Measurements from ENCODE around the gene ZNF529.

Gene ZNF529

DNA sequence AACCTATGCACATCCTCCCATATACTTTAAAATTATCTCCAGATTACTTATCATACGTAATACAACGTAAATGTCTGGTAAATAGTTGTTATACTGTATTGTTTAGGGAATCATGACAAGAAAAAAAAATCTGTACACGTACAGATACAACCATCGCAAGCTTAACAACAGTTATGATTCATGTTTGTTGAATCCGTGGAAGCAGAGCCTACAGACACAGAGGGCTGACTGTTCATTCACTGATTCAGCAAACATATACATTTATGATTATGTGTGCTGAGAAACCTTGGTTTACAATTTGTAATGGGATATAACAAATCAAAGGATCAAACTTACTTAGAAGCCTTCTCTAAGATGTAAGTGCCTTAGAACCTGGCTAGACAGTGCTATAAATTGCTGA is 46.5 kb downstream of the ZNF529 start:
- TF ChIP-seq, protein P1, sequence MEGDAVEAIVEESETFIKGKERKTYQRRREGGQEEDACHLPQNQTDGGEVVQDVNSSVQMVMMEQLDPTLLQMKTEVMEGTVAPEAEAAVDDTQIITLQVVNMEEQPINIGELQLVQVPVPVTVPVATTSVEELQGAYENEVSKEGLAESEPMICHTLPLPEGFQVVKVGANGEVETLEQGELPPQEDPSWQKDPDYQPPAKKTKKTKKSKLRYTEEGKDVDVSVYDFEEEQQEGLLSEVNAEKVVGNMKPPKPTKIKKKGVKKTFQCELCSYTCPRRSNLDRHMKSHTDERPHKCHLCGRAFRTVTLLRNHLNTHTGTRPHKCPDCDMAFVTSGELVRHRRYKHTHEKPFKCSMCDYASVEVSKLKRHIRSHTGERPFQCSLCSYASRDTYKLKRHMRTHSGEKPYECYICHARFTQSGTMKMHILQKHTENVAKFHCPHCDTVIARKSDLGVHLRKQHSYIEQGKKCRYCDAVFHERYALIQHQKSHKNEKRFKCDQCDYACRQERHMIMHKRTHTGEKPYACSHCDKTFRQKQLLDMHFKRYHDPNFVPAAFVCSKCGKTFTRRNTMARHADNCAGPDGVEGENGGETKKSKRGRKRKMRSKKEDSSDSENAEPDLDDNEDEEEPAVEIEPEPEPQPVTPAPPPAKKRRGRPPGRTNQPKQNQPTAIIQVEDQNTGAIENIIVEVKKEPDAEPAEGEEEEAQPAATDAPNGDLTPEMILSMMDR (IDR thresholded peaks at IDR 0.05; ENCODE audit: insufficient read depth, low read length, missing control alignments): no peak
- DNase-seq (ENCODE audit: low read depth, low spot score): no peak
- ChIA-PET CTCF (no interaction called here), POLR2A (interaction anchor here (1.0 kb wide), 1 partner anchor 46 kb away, joined by 3 read pairs; the partner anchor contains the start of gene ZNF529)
- H3K4me3 ChIP-seq (ENCODE audit: low read depth, low read length): no peak overlapping the region; the same call in 1 of the 2 replicates

DNA sequence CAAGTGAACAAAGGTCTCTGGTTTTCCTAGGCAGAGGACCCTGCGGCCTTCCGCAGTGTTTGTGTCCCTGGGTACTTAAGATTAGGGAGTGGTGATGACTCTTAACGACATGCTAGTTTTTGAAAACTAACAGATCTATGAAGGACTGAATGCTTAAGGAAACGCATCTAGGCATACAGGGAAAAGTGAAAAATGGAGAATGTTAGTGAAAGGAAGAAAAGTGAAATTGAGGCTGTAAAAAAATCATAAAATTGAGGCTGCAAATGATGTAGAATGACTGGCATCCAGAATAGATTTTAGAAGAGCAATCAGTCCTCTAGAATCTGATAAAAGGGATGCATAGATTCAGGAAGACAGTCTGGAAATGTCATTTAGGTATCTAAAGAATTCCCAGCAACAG is 48.5 kb downstream of the ZNF529 start:
- no peak overlapping the region for H3K4me3 ChIP-seq (ENCODE audit: low read depth, low read length)
- CTCF ChIA-PET: no interaction called here

DNA sequence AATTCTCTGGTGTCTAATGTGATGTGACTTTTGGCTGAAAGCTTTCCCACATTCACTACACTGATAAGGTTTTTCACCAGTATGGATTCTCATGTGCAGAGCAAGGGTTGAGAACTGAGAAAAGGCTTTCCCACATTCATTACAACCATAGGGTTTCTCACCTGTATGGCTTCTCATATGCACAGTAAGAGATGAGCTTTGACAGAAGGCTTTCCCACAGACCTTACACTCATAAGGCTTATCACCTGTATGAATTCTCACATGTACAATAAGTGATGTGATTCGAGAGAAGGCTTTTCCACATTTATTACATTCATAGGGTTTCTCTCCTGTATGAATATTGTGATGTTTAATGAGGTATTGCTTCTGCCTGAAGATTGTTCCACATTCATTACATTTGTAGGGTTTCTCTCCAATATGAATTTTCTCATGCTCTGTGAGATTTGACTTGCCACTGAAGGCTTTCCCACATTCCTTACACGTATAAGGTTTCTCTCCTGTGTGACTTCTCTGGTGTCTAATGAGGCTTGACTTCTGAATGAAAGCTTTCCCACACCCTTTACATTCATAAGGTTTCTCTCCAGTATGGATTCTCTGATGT is 59.0 kb downstream of the ZNF529 start:
- H3K4me3 ChIP-seq (ENCODE audit: low read depth, low read length): no peak overlapping the region
- no peak for DNase-seq (ENCODE audit: low read depth, low spot score)
- POLR2A ChIA-PET: no interaction called here
- CTCF ChIA-PET: interaction anchor here (0.8 kb wide), 1 partner anchor 20 kb away, joined by 3 read pairs; no protein-coding TSS in a partner anchor
- TF ChIP-seq, protein P1 (IDR thresholded peaks at IDR 0.05; ENCODE audit: insufficient read depth, low read length, missing control alignments): no peak

More for the DNA sequence above, 48.5 kb downstream of the ZNF529 start:
- TF ChIP-seq, protein P1 (IDR thresholded peaks at IDR 0.05; ENCODE audit: insufficient read depth, low read length, missing control alignments): no peak
- no peak for DNase-seq (ENCODE audit: low read depth, low spot score)
- POLR2A ChIA-PET: no interaction called here

GRCh38 chr19:36508325-36508724 is 64.8 kb downstream of the ZNF529 start:
- POLR2A ChIA-PET: no interaction called here
- H3K4me3 ChIP-seq (ENCODE audit: low read depth, low read length): no peak overlapping the region
- TF ChIP-seq, protein P1 (IDR thresholded peaks at IDR 0.05; ENCODE audit: insufficient read depth, low read length, missing control alignments): no peak
- CTCF ChIA-PET: no interaction called here
- DNase-seq (ENCODE audit: low read depth, low spot score): no peak

DNA sequence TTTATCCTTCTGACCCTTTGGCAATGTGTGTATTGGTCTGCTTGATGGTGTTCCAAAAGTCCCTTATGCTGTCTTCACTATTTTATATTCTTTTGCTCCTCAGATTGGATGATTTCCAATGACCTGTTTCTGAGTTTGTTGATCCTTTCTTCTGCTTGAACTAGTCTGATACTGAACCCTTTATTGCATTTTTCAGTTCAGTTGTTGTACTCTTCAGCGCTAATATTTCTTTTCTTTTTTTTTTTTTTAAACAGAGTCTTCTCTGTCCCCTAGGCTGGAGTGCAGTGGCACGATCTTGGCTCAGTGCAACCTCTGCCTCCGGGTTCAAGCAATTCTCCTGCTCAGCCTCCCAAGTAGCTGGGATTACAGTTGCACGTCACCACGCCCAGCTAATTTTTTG is 71.1 kb downstream of the ZNF529 start:
- no peak overlapping the region for H3K4me3 ChIP-seq (ENCODE audit: low read depth, low read length)
- ChIA-PET CTCF (no interaction called here), POLR2A (no interaction called here)
- no peak for DNase-seq (ENCODE audit: low read depth, low spot score)
- TF ChIP-seq, protein P1 (IDR thresholded peaks at IDR 0.05; ENCODE audit: insufficient read depth, low read length, missing control alignments): no peak

DNA sequence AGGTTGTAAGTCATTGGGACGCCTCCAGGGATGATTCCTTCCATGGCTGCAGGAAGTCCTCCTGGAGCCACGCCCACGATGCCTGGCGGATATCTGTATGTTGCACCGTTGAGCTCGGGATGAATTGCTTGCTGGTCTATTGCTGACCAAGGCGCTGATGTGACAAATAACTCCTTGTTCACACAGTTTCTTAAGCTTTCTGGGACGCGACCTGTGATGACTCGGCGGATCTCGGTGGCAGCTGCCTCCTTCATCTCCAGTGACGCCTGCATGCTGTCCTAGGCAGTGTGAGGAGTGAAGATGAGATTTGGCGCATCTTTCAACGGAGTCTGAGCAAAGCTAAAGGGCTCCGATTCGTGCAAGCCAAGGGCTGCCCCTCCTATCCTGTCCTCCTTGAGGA is 76.1 kb downstream of the ZNF529 start:
- ChIA-PET POLR2A (no interaction called here), CTCF (no interaction called here)
- no peak for DNase-seq (ENCODE audit: low read depth, low spot score)
- TF ChIP-seq, protein P1 (IDR thresholded peaks at IDR 0.05; ENCODE audit: insufficient read depth, low read length, missing control alignments): no peak
- no peak overlapping the region for H3K4me3 ChIP-seq (ENCODE audit: low read depth, low read length)

Data from AG04449 (cell line).